Measurements from ENCODE around the gene SPRED1.

Gene SPRED1

DNA sequence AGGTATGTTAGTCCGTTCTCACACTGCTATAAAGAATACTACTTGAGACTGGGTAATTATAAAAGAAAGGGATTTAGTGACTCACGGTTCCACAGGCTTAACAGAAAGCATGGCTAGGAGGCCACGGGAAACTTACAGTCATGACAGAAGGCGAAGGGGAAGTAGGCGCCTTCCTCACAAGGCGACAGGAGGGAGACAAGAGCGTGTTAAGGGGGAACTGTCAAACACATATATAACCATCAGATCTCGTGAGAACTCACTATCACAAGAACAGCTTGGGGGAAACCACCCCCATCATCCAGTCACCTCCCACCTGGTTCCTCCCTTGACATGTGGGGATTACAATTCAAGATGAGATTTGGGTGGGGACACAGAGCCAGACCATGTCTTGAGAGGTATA is 30.4 kb downstream of the SPRED1 start:
- DNase-seq (ENCODE audit: low spot score), result no peak

DNA sequence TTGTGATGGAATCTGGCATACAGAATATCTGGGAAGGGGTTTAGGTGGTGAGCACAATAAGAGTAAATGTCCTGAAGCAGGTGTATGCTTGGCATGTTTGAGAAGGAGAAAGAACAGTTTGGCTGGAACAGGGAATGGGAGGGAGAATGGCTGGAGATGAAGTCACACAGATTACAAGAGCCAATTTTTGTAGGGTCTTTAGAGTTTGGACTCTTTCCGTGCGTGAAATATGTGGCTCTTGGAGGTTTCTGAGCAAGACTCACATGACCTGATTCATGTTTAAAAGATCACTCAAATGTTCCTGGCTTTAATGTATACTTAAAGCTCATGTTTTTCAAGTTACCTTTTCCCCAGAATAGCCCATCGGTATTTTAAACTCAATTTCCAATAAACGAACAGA is 32.8 kb downstream of the SPRED1 start:
- DNase-seq (ENCODE audit: low spot score), result no peak

DNA sequence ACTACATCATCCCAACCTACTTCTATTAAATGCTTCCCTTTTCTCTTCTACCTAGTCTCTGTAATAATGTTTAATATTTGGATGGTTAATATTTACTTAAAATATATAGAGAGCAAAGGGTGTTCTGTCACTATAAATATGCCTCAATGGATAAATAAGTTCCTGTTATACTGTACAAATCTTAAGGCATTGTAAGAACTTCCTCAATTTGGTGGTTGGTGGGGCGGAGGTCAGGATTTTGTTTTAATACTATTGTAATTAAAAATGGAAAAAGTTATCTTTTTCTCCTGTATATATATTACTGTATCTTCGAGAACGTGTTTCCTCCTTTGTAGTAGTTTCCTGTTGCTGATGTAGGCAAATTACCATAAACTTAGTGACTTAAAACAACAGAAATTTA is 41.5 kb downstream of the SPRED1 start:
- DNase-seq (ENCODE audit: low spot score), result no peak

DNA sequence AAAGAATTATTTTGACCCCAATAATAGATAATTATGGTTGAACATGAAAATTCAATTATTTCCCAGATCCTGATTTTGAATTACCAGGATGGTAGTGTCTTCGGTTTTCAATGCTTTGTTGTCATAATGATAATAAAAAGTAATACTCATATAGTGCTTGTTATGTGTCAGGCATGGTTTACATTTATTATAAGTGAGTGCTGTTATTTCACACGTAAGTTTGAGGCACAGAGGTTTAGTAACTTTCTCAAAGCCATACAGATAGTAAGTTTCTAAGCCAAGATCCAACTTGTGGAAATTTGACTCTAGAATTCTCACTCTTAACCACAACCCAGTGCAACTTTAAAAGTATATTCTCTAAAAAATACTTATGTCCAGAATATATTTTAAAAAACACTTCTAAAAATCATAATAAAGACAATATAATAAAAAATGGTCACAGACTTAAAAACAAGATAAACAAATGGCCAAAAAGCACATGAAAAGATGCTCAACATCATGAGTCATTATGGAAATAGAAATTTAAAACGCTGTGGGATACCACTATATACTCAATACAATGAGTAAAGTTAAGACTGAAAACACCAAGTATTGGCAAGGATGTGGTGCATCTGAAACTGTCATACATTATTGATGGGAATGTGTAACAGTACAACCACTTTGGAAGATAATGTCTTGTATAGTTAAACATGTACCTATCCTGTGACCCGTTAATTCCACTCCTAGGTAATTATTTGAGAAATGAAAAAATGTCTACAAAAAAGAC is 45.2 kb downstream of the SPRED1 start:
- DNase-seq (ENCODE audit: low spot score), result no peak

DNA sequence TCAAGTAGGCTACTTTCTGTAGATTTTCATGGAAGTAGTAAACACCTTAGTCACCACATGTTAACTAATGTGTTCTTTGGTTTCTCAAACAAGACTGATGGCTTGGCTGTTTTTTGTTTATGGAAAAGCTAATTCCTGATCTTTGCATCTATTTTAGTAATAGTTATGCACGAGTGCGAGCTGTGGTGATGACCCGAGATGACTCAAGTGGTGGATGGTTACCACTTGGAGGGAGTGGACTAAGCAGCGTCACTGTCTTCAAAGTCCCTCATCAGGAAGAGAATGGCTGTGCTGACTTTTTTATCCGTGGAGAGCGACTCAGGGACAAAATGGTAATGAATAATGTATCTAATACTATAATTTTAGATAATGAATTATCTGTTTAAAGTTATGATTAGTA is 46.6 kb downstream of the SPRED1 start:
- no peak for DNase-seq (ENCODE audit: low spot score)

- DNase-seq (ENCODE audit: low spot score), result no peak
Observed at GRCh38 chr15:38300395-38300794, 47.8 kb downstream of the SPRED1 start.

GRCh38 chr15:38304481-38304880 is 51.8 kb downstream of the SPRED1 start:
- DNase-seq (ENCODE audit: low spot score), result no peak

- DNase-seq (ENCODE audit: low spot score), result no peak
Observed at GRCh38 chr15:38307251-38307650, 54.6 kb downstream of the SPRED1 start.

DNA sequence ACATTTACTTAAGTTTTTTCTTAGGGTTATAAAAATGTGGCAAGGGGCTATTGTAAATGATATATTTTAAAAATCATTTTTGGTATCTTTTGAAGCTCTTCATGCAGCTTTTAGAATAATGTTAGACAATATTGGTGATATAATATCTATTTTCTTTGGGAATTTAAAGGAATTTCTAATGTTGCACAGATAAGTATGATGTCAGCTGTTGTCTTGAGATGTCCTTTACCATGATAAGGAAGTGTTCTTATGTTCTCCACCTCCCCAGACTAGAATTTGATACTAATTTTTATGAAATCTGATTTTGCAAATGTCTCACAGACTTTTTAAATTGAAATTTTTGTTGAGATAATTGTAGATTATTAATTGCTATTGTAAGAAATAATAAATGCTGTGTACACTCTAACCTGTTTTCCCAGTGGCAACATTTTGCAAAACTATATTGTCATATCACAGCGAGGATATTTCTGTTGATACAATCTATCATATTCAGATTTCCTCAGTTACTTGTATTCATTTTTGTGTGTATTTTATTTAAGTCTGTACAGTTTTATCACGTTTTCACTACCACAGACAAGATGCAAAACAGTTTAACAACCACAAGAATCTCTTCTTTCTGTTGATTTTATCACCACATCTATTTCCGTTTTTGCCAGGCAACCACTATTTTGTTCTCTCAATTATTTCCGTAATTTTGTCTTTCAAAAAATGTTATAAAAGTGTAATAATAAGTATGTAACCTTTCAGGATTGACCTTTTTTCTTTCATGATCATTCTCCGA is 55.4 kb downstream of the SPRED1 start:
- DNase-seq (ENCODE audit: low spot score), result no peak

- no peak for DNase-seq (ENCODE audit: low spot score)
Observed at GRCh38 chr15:38308797-38309196, 56.2 kb downstream of the SPRED1 start.

- no peak for DNase-seq (ENCODE audit: low spot score)
Observed at GRCh38 chr15:38312190-38312589, 59.6 kb downstream of the SPRED1 start.

GRCh38 chr15:38316311-38316710 is 63.7 kb downstream of the SPRED1 start:
- no peak for DNase-seq (ENCODE audit: low spot score)

DNA sequence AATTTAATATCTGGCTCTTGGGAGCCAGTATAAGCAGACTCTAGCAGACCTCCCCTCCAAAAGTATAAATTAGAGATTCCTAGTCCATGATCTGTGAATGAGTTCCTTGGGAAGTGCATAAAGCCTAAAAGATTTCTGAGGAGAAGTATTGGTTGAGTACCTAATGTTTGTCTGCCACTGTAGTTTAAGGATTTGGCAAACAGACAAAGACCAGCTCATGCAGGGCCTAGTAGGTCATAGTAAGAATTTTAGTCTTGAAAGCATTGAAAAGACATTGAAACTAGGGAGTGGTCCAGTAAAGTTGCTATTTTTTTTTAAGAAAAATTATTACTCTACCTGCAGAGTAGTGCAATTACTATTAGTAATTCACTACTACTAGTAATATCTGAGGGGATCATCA is 67.5 kb downstream of the SPRED1 start:
- DNase-seq (ENCODE audit: low spot score), result no peak

DNA sequence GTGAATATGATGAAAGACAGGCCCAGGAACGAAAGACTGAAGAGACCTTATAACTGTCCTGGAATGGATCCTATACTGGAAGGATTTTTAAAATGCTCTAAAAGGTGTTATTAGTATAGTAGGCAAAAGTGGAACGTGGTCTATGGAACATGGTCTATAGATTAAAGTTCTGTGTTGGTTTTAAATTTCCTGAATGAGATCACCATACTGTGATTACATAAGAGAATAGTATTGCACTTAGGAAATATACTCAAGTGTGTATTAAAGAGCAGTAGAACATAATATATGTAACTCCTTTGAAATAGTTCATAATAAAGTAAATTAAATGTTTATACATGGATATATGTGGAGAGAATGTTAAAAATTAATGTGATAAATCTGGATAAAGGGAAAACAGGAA is 68.2 kb downstream of the SPRED1 start:
- DNase-seq (ENCODE audit: low spot score), result no peak

DNA sequence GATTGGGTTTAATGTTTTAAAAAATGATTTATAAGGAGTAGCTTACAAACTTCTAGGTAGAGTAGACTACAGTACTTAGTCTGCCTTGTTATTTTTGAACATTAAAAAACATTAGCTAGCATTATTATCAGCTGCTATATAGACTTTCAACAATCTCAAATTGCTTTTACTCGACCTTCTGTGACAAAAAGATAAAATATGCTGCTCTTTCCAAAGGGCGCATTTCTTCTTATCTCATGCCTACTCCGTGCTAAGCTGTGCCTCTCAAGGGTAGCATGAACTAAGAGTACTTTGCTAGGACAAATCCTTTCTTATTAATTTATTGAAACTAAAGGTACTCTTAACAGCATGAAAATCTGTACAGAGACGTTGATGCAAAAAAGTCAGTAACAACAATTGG is 71.3 kb downstream of the SPRED1 start:
- DNase-seq (ENCODE audit: low spot score), result no peak

GRCh38 chr15:38324939-38325647 is 72.5 kb downstream of the SPRED1 start:
- DNase-seq (ENCODE audit: low spot score), result no peak

DNA sequence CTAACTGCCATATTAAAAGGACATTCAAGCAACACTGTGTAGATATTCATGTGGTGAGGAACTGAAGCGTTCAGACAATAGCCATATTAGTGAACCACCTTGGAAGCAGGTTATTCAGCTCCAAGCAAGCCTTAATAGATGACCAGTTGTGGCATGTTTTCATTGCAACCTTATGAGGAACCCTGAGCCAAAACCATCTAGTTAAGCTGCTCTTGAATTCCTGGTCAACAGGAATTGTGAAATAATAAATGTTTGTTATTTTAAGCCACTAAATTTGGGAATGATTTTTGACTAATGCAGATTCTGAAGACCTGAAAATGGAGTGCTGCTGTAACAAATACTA is 73.0 kb downstream of the SPRED1 start:
- no peak for DNase-seq (ENCODE audit: low spot score)

DNA sequence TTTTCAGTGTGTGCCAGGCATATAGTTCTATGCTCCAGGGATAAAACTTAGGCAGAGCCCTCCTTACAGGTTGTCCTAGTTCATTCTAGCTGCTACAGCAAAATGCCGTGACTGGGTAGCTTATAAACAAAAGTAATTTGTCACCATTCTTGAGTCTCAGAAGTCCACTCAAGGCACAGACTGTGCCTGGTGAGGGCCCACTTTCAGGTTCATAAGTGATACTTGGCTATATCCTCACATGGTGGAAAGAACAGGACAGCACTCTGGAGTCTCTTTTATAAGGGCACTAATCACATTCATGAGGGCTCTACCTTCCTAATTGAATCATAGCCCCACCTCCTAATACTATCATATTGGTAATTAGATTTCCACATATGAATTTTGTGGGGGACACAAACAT is 80.1 kb downstream of the SPRED1 start:
- DNase-seq (ENCODE audit: low spot score), result no peak

GRCh38 chr15:38335116-38335515 is 82.5 kb downstream of the SPRED1 start:
- DNase-seq (ENCODE audit: low spot score), result no peak

DNA sequence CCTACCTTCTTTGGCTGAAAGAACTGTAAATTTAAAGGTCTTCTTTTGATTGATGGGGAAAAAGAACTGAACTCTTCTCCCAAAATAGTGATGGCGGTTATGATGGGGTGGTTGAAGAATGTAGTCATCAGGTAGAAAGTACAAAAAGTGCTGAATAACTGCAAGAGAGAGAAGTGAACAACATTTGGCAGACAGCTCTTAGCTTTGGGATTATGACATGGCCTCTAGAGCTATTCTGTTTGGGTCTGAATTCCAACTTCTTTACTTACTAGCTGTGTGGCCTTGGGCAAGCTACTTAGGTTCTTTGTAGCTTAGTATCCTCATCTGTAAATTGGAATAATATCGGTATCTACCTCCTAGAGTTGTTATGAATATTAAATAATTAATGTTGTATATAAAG is 91.7 kb downstream of the SPRED1 start:
- DNase-seq (ENCODE audit: low spot score), result no peak

- no peak for DNase-seq (ENCODE audit: low spot score)
Observed at GRCh38 chr15:38349251-38349650, 96.6 kb downstream of the SPRED1 start.

DNA sequence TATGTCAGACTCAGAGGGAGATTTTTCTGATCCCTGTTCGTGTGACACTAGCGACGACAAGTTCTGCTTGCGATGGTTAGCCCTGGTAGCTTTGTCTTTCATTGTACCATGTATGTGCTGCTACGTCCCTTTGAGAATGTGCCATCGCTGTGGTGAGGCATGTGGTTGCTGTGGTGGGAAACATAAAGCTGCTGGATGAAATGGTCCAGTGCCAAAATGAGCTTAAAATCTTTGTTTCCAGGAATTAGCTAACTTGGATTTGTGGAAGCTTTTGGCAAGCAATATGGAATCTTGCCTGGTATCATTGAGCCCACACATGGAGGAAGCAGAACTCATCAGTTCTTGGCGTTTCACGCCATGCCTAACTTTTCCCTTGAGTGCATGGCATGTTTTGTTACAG is 98.8 kb downstream of the SPRED1 start:
- no peak for DNase-seq (ENCODE audit: low spot score)

DNA sequence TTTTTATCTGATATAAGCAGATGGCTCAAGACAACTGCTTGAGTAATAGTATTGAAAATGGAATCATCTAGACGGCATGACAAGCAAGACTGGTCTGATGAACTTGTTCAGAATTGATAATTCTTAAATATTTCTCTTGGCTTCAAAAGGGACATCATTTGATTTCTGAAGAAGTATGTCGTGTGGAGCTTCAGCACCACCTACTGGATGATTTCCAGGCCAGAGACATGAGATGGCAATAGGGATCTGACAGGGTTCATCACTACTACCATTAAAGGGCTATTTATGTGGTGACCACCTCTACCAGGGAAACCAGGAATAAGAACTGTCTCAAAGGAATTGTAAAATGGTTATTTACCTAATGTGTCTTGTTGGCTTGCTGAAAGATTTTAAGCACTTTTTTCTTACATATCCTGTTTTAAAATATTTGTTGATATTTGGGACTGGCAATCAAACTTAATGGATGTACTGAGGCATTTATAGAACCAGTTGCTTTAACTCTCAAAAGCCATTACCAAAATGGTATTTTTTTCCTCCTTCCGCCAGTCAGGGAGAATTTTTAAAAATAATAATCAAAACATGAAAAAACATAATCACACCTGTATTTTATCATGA is 101.8 kb downstream of the SPRED1 start:
- DNase-seq (ENCODE audit: low spot score), result peak; percentile 38

Measured in iPS-NIHi11 (cell line).